Forelimb muscle (tissue), 1 donor: ENCODE data around the gene MYO18B. TPM values are rescaled to one million over a fixed set of nuclear protein-coding genes. Genes with fewer than 3 reads are reported as not detected.

ENCODE experiments used
- DNase-seq: peaks from one replicate; pipeline ENCODE4 v3.0.0-alpha.2; 2013; ENCODE audit warnings: low read depth
- polyA plus RNA-seq: library from polyadenylated mRNA; unstranded; fragments of 120-200 nt; gene quantifications from one replicate; pipeline ENCODE4 v1.2.1, GENCODE V29; 2013; ENCODE audit not compliant: insufficient read length

Gene MYO18B
- polyA plus RNA-seq, 1 donor = 117 TPM

DNA sequence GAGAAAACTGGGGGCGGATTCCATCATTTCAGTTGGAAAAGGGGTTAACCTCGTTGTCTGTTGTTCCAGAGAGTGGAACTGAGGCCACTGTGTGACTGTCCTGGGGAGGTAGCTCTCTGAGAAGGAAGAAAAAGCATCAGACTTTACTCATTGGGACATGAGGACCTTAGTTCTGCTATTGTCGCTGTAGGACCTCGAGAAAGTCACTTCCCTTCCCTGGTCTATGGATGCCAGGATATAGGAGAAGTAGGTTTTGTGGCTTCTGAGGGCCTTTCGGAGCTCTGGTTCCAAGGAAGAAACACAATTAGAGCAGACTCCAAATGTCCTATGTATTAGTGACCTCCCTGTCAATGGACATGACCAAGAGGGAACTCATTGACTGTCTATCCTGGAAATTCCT is 6.2 kb downstream of the MYO18B start:
- DNase-seq = no peak

DNA sequence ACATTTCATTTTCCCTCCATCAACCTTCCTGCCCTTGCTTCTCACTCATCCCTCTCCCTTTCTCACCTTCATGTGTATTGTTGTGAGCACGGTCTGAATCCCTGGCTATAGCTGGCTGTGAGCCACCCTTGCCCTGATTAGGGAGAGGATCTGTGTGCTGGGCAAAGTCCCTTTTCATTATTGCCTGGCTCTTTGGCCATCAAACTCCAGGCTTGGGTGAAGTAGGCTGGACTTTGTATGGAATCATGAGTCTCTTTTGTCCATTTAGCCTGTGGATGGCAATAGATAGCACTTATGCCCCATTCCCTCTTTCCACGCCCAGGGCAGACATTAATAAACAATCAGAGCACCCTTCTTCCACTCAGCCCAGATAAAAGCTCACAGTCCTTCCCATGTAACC is 6.7 kb downstream of the MYO18B start:
- DNase-seq = no peak

DNA sequence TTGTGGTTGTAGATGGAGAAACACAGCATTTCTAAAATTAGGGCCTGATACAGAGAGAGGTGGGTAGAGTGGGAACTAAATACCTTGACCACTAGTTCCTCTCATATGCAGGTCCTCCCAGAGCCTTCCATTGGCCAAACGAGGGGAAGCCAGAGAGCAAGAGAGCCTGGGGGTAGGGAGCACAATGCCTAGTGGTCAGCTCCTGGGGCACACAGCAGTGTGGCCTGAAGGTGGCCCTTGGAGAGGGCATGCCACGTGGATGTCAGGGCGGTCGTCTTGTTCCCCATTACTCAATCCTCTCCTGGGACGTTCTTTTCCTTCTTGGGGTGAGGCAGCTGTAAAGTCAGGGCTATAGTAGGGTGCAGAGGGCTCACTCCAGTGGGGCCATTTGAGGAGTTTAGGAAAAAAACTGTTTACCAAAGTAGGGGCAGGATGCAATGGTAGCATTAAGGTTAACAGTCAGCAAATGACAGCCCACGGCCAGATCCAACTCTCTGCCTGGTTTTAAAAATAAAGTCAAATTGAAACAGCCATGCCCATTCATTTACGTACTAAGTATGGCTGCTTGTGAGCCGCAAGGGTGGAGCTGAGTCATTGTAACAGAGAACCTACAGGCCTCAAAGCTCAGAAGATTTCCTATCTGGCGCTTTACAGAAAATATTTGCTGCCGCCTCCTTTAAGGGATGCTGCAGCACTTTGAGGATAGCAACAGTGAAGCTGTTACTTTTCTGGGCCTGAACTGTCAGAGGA is 7.6 kb downstream of the MYO18B start:
- DNase-seq = no peak

DNA sequence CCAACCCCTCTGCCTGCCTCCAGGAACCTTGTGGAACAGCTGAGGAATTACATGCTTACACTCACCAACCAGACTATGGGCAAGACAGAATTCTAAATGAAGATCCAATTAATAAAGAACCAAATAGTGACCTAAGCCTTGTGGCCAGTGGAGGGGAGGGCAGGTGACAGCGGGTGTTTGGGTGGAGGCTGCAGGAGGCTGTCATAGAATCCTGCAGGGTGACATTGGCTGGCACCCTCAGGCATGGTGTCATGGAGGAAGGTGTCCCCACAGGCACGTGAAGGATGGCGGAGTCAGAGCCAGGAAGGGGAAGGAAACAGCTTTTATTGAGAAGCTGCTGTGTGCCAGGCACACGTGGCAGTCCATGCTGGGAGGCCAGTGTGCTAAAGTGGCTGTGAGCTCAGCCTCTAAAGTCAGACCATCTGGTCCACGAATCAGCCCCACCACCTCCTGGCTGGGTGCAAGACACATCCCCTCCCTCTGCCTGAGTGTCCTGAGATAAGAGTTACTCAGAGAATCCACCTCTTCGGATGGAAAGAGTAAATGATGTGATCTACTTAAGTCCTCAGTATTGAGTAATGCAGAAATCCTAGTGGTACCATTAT is 8.7 kb downstream of the MYO18B start:
- DNase-seq = no peak

DNA sequence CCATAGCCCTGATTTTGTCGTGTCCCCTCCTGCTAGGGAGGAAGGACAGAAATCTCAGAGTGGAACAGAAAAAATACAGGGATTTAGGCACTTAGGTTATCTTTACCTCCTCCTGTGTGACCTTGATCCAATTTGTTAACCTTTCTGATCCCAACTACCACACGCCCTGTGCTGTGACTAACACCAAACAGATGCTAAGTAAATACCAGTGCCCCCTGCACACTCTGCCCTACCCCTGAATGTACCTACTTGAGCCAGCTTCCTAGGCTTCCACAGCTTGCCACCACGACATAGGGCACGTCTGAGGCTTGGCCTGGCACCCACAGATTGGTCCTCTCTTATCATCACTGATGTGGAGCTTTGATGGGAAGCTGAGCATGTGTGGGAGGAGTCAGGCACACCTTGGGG is 9.2 kb downstream of the MYO18B start:
- no peak for DNase-seq

DNA sequence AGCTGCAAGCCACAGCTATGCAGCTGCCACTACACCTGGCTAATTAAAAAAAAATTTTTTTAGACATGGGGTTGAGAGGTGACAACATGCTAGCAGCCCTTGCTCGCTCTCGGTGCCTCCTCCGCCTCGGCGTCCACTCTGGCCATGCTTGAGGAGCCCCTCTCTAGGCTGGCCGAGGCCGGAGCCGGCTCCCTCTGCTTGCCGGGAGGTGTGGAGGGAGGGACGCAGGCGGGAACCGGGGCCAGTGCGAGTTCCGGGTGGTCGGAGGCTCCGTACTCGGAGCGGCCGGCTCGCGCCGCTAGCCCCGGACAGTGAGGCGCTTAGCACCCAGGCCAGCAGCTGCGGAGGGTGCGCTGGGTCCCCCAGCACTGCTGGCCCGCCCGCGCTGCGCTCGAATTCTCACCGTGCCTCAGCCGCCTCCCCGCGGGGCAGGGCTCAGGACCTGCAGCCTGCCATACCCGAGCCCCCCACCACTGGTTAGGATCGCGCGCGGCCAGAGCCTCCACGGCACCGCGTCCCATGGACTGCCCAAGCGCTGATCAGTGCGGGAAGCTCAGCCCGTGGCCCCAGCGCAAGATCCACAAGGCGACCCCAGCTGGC is 10.7 kb downstream of the MYO18B start:
- no peak for DNase-seq

DNA sequence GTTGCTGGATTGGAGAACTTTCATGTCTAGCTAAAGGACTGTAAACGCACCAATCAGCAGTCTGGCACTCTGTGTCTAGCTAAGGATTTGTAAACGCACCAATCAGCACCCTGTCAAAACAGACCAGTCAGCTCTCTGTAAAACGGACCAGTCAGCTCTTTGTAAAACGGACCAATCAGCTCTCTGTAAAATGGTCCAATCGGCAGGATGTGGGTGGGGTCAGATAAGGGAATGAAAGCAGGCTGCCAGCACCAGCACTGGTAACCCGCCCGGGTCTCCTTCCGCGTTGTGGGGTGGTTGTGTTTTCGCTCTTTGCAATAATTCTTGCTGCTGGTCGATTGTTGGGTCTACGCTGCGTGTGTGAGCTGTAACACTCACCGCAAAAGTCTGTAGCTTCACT is 11.3 kb downstream of the MYO18B start:
- no peak for DNase-seq

DNA sequence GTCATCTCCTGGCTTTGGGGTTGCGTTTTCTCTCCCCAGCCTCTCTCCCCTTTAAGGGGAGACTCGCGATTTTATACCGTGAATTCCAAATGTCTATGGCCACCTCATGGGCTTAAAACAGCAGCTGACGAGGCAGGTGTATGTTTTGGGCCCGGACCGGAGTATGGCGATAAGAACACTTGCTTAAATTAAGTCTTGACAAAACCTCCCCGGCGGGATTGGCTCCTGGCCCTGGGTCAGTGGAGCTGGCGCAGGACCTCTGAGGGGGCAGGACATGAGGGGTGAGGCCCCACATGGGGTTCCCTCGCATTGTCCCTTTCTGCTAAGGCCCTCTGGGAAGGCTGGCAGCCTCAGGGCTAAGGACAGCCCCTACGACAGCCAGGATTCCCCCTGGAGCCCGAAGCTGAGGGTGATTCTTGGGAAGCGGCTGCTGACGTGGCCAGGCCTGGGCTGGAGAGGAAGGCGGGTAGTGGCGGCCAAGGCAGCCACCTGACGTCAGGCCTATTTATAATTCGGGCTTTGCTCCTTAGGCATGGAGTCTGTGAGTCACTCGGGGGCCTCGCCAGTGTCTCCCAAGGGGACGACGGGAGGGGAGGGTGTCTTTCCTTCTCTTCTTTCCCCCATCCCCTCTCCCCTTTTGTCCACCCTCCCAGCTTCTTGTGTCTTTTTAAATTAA is 12.7 kb downstream of the MYO18B start:
- no peak for DNase-seq

DNA sequence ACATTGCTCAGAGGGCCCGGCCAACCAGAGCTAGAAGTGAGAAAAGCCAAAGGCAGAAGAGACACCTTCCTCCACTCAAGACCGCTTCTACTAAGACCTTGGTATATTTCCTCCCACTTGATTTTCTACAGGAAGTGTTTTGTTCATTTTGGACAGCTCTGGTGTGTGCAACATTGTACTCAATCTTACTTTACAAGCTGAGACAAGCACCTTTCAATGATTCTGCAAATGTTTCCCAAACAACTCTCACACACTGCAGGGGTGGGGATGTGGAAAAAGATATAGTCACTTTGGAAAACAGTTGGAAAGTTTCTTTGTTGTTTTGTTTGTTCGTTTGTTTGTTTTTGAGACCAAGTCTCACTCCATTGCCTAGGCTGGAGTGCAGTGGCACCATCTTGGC is 15.7 kb downstream of the MYO18B start:
- no peak for DNase-seq

DNA sequence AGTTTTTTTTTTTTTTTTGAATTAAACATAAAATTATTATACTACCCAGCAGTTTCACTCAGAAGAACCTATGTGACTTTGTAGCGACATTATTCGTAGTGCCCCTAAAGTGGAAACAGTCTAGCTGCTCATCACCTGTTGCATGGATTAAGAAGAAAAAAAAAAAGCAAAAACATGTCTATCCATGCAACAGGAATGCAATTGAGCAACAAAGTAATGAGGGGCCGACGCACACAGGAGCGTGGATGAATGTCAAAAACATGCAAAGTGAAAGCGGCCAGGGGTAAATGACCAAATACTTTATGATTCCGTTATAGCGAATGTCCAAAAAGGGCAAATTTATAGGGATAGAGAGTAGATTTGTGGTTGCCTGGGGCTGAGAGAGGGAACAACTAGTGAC is 16.3 kb downstream of the MYO18B start:
- DNase-seq = no peak

DNA sequence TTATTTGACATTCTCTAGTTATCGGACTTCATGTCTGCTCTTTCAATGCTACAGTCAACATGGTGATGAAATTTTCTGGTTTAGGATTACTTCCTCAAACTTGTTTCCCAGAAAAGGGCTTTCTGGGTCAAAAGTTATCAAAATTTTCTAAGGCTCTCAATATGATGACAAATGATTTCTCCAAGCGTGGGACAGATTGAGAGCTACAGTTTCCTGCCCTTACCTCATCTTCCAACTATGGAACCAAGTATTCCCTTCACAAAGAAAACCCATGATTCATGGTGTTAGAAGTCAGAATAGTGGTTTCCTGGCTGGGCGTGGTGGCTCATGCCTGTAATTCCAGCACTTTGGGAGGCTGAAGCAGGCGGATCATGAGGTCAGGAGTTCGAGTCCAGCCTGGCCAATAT is 17.8 kb downstream of the MYO18B start:
- DNase-seq = no peak

DNA sequence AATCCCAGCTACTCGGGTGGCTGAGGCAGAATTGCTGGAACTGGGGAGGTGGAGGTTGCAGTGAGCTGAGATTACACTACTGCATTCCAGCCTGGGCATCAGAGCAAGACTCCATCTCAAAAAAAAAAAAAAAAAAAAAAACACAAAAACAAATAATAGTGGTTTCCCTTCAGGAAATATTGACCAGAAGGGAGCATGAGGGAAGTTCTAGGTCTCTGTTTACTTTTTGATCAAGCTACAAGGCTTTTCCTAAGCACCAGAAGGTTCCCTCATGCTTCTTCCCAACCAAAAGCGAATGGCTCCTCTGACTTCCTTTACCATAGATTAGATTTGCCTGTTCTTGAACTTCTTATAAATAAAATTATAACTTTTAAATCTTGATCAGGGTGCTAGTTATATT is 18.3 kb downstream of the MYO18B start:
- no peak for DNase-seq

DNA sequence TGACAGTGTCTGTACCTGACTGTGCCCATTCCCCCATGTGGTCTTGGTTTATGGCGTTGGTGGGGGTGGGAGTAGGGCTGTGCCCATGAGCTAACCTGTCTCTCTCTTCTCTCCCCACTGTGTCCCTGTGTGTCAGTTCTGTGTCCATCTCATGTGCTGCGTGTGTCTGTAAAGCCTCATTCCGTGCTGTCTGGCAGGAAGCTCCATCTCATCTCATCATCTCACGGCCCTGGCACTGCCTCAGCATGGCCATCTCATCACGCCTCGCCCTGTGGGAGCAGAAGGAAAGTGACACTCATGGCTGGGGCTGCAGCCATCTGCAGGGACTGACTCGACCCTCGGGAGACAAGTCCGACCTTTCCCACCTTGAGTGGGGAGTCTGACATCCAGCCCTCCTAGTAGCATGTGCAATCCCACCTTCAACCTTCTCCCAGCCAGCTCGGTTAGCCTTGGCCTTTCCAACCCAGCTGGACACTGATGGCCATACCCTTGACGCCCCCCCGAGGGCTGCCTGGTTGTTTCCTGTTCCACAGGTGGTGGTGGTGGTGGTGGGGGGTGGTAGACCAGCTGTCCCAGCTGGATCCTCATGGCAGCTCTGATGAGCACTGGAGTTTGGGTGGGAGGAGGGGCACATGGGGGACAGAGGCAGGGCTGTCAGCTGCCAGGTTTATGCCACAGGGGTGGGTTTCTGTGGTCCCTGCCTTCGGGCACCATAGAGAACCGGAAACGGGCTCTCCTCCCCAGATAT is 19.0 kb downstream of the MYO18B start:
- no peak for DNase-seq

DNA sequence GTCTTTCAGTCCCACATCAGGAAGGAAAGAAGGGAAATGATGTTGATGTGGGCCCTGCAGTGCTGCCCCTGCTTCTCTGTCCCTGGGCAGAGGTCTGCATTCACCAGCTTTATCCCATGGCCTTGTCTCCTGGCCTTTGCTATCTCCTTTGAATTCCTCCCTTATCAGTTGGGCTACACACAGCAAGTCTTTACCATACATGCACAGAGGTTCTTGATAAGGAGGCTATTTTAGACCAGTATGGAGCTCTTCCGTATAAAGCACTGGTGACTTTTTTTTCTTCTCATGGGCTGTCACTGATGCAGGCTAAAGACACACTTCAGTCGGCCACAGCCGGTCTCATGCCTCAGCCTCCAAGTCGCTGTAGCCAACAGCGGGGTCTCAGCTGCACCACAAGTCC is 20.2 kb downstream of the MYO18B start:
- no peak for DNase-seq

DNA sequence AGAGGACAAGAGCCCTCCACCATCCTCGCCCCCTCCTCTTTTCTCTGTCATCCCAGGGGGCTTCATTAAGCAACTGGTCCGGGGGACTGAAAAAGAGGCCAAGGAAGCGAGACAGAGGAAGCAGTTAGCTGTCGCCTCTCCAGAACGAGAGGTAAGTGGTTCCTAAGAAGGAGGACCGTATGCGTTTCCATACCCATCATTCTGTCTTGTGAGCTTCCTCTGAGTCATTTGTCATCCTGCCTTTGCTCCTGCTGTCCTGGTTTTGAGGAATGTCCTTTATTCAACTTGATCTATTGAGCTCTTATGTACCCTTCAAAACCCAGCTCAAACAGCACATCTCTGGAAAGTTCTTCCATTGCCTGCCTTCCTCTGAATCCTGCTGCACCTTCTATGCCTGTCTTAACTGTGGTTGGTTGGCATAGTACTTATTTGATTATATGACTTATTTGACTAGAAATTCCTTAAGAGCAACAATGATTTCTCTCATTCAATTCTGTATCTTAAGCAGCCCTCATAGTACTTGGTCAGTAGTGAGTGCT is 21.3 kb downstream of the MYO18B start:
- no peak for DNase-seq

DNA sequence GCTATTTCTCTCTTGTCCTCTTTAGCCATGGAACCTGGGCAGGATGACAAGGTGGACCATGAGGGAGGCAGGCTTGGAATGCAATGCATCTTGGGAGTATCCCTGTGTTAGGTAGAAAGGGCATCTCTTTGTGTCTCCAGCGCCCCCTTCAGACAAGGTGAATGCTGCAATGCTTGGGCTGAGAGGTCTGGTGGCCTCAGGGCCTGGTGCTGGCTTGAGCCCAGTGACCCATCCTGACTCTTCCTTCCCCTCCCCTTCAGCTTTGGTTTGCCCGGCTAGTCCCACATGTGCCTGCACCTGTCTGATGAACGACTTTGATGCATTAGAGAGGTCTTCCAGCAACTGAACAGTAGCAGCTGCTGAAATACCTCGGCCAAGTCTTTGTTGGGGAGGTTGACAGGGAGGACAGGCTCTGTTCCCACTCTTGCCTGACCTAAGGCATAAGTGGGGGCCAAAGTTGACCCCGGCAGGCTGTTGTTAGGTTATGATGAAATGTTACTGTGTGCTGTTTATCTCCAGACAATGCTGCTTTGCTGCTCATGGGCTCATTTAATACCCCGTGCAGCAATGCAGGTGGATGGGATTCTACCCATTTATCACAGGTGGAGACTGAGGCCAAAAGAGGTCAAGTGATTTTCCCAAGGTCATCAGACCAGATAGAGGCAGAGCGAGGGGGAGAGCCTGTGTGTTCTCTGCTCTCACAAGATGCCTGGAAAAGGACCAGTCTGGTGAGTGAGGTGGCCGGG is 22.5 kb downstream of the MYO18B start:
- DNase-seq = no peak

DNA sequence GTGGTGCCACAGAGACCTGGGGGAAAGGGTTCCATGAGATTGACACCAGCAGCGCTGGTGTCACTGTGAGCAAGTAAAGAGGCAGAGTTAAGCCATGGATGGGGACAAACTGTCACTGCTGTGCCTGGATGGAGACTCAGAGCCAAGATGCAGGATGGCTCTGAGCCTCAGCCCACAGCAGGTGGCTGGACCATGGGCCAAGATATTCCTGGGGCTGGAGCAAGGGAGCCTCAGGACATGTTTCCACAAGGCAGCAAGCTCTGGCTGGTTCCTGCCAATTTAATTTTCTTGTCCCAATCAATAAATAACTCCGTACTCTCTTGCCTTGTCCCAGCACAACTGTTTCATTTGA is 23.0 kb downstream of the MYO18B start:
- DNase-seq = no peak

DNA sequence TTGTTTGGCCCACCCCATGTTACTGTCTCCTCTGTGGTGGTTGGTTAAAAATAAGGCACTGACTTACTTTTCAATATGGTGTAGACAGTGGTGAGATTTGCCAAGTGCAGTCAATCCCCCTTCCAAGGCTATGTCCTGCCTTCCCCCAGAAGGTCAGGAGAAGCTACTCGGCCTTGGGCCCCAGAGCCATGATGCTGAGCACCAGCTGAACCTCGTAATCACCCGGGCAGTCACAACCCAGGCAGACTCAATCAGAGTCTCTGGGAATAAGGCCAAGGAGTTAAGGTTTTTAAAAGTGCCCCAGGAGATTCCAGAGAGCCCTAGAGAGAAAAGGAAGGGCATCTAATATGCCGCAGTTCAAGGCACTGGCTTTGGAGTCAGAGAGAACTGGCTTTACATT is 23.8 kb downstream of the MYO18B start:
- DNase-seq = no peak

DNA sequence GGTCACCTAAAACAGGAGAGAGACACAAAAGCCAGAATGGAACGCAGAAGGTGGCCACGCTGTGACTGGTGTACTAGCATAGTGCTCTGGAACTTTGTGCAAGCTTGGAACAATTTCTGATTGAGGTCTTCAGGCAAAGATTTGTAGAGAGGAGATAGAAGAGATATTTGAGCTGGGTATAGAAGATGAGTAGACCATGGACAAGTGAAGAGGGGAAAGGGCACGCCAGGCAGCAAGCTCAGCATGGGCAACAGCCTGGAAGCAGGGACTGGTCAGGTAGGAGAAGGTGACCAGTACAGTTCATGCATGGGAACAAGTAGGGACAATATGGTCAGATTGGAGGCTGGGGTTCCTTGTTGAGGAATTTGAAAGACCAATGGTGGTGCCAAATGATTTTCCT is 24.4 kb downstream of the MYO18B start:
- DNase-seq = no peak

DNA sequence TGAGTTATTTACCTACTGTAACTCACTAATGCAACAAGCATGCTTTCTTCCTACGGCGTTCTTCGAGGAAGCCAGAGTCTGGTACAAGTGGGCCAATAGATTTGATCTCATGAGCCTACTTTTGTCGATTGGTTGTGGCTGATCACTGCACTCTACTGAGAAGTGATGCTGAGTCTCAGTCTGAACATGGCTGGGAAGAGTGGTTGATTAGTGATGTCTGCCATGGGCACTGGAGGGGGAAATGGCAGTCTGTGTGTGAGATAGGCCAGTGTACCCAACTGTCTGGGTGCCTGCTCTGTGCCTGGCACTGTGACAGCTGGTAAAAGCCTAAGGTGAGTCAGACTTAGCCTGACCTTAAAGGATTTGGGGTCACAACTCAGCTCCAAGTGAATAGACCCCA is 28.3 kb downstream of the MYO18B start:
- DNase-seq = no peak

DNA sequence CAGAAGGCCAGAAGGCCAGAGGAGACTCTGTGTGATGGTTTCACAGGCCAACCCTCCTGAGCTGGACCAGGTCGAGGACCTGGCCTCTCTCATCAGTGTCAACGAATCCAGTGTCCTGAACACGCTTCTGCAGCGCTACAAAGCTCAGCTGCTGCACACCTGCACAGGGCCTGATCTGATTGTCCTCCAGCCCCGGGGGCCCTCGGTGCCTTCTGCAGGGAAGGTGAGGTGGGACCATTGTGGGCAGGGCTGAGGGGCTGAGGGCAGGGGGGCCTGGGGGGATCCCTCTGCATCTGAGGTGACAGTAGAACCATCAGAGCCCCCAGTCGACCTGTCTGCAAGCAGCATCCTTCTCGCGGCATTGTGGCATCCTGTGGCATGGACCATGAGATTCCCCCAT is 30.3 kb downstream of the MYO18B start:
- DNase-seq = no peak
